Measurements from ENCODE around the gene ZNF821.
A peak's percentile ranks its signal among the peaks of the same experiment; 100 is the strongest.
"Not testable (repeated sequence)": the region's sequence is repeated elsewhere in the genome, so short reads cannot be mapped to it uniquely, and the experiment has no call there.

Gene ZNF821

GRCh38 chr16:71880176-71880575, 3.8 kb downstream of the ZNF821 start:
- in situ Hi-C loops (cut with HindIII; ENCODE audit: low pct_ligation_motif_present, low sequenced_read_pairs): no loop called here
- Histone ChIP-seq H3K27me3 (replicated peaks) (no peaks in the 10 kb centered on the region), H3K36me3 (replicated peaks) (peaks cover 2% of the 10 kb centered on the region), H3K4me3 (ENCODE audit: low read depth, low read length) (no peak overlapping the region), H3K27ac (no peak overlapping the region)
- no peak for DNase-seq
- no peak for TF ChIP-seq CTCF (IDR thresholded peaks at IDR 0.05; ENCODE audit: low read depth, low read length, missing control alignments)

DNA sequence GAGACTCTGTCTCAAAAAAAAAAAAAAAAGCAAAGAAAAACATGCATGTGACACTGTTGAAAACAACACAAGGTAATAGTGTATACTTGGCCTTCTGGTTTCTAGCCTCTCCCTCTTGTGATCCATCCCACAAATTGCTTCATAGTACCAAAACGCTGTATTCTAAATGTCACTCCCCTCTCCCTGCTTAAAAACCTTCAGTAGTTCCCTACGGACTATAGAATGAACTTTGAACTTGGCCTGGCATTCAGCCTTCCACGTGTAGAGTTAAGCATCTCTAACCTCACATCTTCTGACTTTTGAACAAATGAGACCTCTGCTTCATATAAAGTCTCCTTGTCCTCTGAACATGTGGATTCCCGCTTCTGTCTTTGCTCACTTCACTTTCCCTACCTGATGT, 5.1 kb downstream of the ZNF821 start:
- H3K4me3 ChIP-seq (ENCODE audit: low read depth, low read length): no peak overlapping the region
- H3K27me3 ChIP-seq (replicated peaks): no peaks in the 10 kb centered on the region
- H3K36me3 ChIP-seq (replicated peaks): peaks cover 2% of the 10 kb centered on the region
- DNase-seq: no peak
- no peak overlapping the region for H3K27ac ChIP-seq
- no peak for TF ChIP-seq CTCF (IDR thresholded peaks at IDR 0.05; ENCODE audit: low read depth, low read length, missing control alignments)
- in situ Hi-C loops (cut with HindIII; ENCODE audit: low pct_ligation_motif_present, low sequenced_read_pairs): no loop called here

DNA sequence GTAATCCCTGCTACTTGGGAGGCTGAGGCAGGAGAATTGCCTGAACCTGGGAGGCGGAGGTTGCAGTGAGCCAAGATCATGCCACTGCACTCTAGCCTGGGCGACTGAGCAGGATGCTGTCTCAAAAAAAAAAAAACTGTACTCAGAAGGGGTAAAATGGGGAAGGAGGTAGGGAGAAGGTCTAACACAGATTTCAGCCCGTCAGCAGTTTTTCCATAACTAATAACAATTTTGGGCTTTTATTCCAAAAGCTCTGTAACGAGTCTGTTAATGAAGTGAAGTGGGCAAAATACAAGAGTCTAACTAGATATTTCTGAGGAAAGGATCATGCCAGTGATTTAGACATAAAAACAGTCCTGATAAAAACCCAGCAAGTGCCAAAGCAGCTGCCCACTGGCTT, 10.8 kb downstream of the ZNF821 start:
- no peak for DNase-seq
- Histone ChIP-seq H3K27me3 (replicated peaks) (no peaks in the 10 kb centered on the region), H3K36me3 (replicated peaks) (peaks cover 2% of the 10 kb centered on the region), H3K27ac (no peak overlapping the region), H3K4me3 (ENCODE audit: low read depth, low read length) (no peak overlapping the region)
- TF ChIP-seq CTCF (IDR thresholded peaks at IDR 0.05; ENCODE audit: low read depth, low read length, missing control alignments): no peak
- in situ Hi-C loops (cut with HindIII; ENCODE audit: low pct_ligation_motif_present, low sequenced_read_pairs): no loop called here

DNA sequence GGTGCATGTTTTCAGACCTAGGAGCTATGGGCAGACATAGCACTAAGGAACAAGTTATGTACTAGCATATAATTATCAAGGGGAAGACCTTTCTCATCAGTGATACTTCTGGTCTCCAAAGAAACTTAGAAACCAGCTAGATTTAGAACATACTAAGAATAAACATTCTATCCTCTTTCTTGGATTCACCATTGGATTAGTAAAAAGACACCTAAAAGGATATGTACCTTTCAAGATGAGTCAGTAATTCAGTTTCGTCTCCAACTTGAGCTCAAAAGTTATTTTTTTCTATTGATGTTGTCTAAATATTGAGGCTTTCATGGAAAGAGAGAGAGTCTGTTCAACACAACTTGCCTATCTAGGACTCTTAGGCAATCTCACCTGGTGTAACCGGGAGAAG, 13.2 kb downstream of the ZNF821 start:
- H3K27me3 ChIP-seq (replicated peaks): no peaks in the 10 kb centered on the region
- H3K36me3 ChIP-seq (replicated peaks): peaks cover 1% of the 10 kb centered on the region
- no peak overlapping the region for H3K4me3 ChIP-seq (ENCODE audit: low read depth, low read length)
- no peak for DNase-seq
- TF ChIP-seq CTCF (IDR thresholded peaks at IDR 0.05; ENCODE audit: low read depth, low read length, missing control alignments): no peak
- in situ Hi-C loops (cut with HindIII; ENCODE audit: low pct_ligation_motif_present, low sequenced_read_pairs): no loop called here
- H3K27ac ChIP-seq: no peak overlapping the region

DNA sequence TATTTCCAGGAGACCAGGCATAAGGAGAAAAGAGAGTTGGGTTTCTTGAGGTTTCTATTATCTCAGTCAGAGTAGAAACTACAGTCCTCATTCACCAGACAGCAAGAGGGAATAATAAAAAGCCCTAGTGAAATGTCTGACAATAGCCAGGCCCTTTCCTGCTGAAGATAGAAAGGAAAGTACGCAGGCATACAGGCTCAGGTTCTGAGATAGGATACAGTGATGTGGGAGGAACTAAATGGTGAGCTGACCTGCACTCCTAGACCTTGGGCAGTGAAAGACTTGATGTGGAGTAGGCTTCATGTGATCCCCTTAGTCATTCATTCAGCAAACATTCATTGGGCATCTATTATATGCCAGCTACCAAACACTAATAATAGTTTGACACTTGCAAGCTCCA, 14.9 kb downstream of the ZNF821 start:
- Histone ChIP-seq H3K36me3 (replicated peaks) (peaks cover 4% of the 10 kb centered on the region), H3K4me3 (ENCODE audit: low read depth, low read length) (no peak overlapping the region), H3K27me3 (replicated peaks) (no peaks in the 10 kb centered on the region), H3K27ac (no peak overlapping the region)
- no peak for DNase-seq
- in situ Hi-C loops (cut with HindIII; ENCODE audit: low pct_ligation_motif_present, low sequenced_read_pairs): no loop called here
- no peak for TF ChIP-seq CTCF (IDR thresholded peaks at IDR 0.05; ENCODE audit: low read depth, low read length, missing control alignments)

GRCh38 chr16:71867939-71868338, 16.0 kb downstream of the ZNF821 start:
- in situ Hi-C loops (cut with HindIII; ENCODE audit: low pct_ligation_motif_present, low sequenced_read_pairs): no loop called here
- no peak for DNase-seq
- Histone ChIP-seq H3K4me3 (ENCODE audit: low read depth, low read length) (no peak overlapping the region), H3K36me3 (replicated peaks) (peaks cover 4% of the 10 kb centered on the region), H3K27ac (no peak overlapping the region), H3K27me3 (replicated peaks) (no peaks in the 10 kb centered on the region)
- peak; percentile 28 for TF ChIP-seq CTCF (IDR thresholded peaks at IDR 0.05; ENCODE audit: low read depth, low read length, missing control alignments)

- DNase-seq; H3K27ac ChIP-seq; H3K36me3 ChIP-seq (replicated peaks); in situ Hi-C loops (cut with HindIII; ENCODE audit: low pct_ligation_motif_present, low sequenced_read_pairs); H3K27me3 ChIP-seq (replicated peaks); H3K4me3 ChIP-seq (ENCODE audit: low read depth, low read length): not testable (repeated sequence)
Observed at GRCh38 chr16:71867175-71867574, 16.8 kb downstream of the ZNF821 start.
